ENCODE measurements around the gene SMIM21. TPM values are rescaled to one million over a fixed set of nuclear protein-coding genes. Genes with fewer than 3 reads are reported as not detected.
A peak's percentile ranks its signal among the peaks of the same experiment; 100 is the strongest.

SMIM21 gene
- total RNA-seq, 2 donors from 2014 or later, result not detected

DNA sequence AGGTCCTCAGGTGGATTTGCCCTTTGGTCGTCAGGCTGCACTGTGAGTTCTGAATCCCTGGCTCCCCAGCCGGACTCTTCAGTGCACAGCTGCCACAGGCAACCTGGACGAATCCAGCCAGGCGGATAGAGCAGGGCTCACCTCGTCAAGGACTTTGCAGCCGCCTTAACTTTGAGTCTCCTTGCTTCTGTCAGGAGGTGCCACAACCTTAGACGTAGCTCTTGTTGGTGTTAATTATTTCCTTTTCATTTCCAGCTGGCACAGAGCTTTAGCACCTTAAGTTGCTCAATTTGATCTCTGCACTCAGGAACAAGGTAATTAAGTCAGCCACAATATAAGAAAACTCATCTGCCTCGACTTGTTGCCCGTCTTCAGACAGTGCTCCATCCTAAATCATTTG, 17.7 kb downstream of the SMIM21 start:
- H3K27ac Mint-ChIP-seq, result no peak overlapping the region
- H3K36me3 Mint-ChIP-seq (ENCODE audit: insufficient read depth in 2 of 2), result no peaks in the 10 kb centered on the region
- H3K27me3 Mint-ChIP-seq (ENCODE audit: low read depth), result peaks cover 27% of the 10 kb centered on the region
- H3K9me3 Mint-ChIP-seq, result no peaks in the 10 kb centered on the region
- ATAC-seq (replicated peaks in 1 of 2) (no peak), DNase-seq (no peak)
- H3K4me1 Mint-ChIP-seq (ENCODE audit: low read depth), result peaks cover 21% of the 10 kb centered on the region
- no peak overlapping the region for H3K4me3 Mint-ChIP-seq

DNA sequence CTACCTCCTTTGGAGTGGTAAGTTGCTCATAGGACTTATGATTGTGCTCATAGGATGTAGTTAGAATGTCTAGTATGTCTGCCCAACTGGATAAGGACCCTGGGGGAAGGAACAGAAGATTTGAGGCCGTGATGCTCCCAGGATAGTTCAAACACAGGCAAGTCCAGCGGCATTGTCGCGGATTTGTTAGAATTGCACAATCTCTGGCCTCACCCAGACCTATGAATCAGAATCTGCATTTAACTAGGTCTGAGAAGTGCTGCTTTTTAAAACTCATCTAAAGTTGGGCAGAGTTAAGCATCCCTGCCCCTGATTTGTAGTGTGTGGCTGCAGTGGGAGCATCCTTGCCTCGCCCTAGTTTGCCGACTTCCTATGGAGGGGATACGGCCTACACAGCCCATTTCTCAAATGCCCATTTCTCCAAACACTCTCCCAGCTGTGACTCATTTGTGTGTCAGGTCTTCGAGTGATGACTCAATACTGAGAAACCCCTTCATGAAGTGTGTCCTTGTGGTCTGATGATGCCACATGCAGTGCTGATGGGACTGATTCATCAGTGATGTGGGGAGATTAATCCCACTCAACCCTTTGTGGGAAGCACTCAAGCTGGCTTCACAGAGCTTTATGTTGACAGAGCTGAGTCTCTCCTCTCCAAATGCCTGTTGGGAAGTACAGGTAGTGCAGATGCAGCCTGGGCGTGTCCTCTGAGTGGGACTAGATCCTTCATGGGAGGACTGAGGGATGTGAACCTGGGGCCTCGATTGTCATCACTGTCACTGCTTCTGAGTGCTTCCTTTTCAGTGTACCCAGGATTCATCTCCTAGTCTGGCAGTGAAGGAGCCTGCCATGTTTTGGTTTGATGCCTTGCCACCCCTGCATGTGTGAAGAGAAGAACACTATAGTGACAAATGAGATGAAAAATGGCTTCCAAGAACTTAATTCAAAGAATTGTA, 18.7 kb downstream of the SMIM21 start:
- ATAC-seq (replicated peaks in 1 of 2), result peak; percentile 97
- H3K27ac Mint-ChIP-seq, result peak overlapping the region; percentile 61
- peaks cover 29% of the 10 kb centered on the region for H3K27me3 Mint-ChIP-seq (ENCODE audit: low read depth)
- no peaks in the 10 kb centered on the region for H3K9me3 Mint-ChIP-seq
- H3K4me1 Mint-ChIP-seq (ENCODE audit: low read depth), result peaks cover 21% of the 10 kb centered on the region
- H3K36me3 Mint-ChIP-seq (ENCODE audit: insufficient read depth in 2 of 2), result no peaks in the 10 kb centered on the region
- peak; percentile 57 to 70 for DNase-seq
- H3K4me3 Mint-ChIP-seq, result peak overlapping the region in 1 of 2 donors; percentile 13

DNA sequence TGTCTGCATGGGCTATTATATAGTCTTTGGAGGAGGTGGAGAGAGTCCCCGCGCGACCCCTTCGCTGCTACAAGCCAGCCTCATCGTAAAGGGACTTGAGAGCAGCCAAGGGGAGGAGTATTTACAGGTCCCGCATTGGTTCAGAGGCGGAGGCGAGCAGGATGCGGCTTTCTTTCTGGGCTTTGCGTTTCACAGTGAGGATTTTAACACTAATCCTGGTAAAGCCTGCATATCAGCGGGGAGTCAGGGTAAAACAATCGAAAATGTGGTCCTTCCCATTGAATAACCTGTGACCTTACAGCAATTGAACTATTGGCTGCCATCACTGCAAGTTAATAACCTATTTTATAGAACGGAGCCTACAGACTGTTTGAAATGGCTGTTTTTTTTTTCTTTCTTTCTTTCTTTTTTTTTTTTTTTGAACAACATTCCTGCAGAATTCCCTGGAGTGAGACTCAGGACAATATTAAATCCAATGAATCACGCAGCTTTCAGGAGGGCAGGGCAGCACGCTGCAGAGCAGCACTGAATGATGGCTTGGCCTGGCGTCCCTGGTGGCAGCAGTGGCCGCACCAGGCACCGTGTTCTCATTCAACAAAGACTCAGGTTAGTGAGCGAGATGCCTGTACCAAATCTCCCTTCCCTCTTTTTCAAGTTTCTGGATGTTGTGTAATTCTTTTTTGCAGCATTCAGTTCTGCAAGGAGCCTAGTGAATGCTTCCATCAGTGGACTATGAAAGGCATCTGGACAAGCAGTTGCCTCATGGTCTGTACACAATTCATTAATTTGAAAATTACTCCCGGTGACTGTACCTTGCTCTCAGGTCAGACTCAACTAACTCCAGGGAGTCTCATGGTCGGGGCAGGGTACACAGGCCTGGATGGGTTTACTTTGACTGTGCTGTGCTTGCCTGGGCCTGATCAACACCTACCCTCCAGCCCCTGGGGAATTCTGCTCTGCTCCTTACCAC, 19.8 kb downstream of the SMIM21 start:
- H3K4me1 Mint-ChIP-seq (ENCODE audit: low read depth), result peaks cover 21% of the 10 kb centered on the region
- no peak for ATAC-seq (replicated peaks in 1 of 2)
- no peaks in the 10 kb centered on the region for H3K36me3 Mint-ChIP-seq (ENCODE audit: insufficient read depth in 2 of 2)
- no peak overlapping the region for H3K27ac Mint-ChIP-seq
- H3K9me3 Mint-ChIP-seq, result no peaks in the 10 kb centered on the region
- peaks cover 29% of the 10 kb centered on the region for H3K27me3 Mint-ChIP-seq (ENCODE audit: low read depth)
- DNase-seq, result no peak
- no peak overlapping the region for H3K4me3 Mint-ChIP-seq

DNA sequence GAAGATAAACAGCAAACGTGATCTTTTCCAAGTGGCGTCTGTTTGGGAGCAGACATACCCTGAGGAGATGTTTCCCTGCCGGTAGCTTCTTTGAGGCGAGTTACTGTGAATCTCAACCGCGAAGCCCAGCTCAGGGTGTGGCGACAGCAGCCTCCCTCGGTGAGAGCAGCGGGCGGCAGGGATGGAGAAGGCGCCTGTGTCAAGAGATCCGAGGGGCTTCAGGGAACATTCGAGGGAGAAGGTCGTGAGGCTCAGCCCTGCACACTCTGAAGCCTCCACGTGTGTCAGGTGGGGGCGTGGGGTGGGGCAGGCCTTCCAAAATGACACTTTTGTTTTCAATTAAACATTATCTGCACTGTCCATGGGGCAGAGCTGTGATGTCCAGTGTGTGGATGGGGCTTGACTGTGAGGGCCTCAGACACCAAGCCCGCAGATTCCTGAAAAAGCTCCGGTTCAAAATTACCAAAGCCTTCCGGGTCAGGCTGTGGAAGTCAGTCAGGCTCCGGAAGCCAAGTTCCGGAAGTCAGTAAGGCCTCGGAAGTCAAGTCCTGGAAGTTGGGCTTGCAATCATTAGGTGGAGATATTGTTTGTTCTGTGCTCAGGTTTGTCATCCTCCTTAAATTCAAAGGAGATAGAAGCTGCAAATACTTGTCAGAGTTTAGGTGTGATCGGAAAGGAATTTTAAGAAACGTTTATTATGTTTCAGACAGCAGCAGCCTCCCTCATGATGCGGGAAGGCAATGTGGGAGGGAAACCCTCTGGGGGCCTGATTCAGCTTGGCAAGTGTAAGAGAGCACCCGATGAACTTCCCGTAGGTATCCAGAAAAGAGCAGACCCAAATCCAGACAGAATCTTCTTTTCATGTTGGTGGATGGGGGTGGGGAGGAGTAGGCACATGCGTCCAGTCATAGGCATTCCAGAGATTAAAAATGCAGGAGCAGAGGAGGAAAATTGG, 20.7 kb downstream of the SMIM21 start:
- no peak for ATAC-seq (replicated peaks in 1 of 2)

DNA sequence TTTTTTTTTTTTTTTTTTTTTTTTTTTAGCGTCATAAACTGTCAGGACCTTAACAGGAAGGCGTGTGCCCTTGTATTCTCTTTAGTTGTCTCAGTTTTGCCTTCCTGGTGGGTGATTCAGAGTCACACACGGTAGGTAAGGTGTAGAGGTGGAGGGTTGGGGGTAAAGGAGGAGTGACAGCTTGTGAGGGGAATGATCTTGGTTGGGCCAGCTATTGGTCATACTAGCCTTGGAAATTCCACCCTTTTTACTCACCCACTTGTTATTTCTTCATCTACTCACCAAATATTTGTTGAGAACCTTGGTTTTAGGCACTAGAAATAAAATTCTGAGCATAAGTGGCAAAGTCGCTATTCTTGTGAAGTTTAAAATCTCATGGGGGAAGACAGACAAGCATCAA, 22.2 kb downstream of the SMIM21 start:
- Mint-ChIP-seq H3K9me3 (no peaks in the 10 kb centered on the region), H3K4me1 (ENCODE audit: low read depth) (peaks cover 14% of the 10 kb centered on the region), H3K27ac (no peak overlapping the region), H3K36me3 (ENCODE audit: insufficient read depth in 2 of 2) (no peaks in the 10 kb centered on the region), H3K4me3 (no peak overlapping the region), H3K27me3 (ENCODE audit: low read depth) (peaks cover 35% of the 10 kb centered on the region)
- ATAC-seq (replicated peaks in 1 of 2), result no peak
- no peak for DNase-seq

More for the DNA sequence above, 20.7 kb downstream of the SMIM21 start:
- Mint-ChIP-seq H3K27ac (no peak overlapping the region), H3K4me3 (no peak overlapping the region), H3K36me3 (ENCODE audit: insufficient read depth in 2 of 2) (no peaks in the 10 kb centered on the region), H3K4me1 (ENCODE audit: low read depth) (peaks cover 21% of the 10 kb centered on the region), H3K27me3 (ENCODE audit: low read depth) (peaks cover 35% of the 10 kb centered on the region), H3K9me3 (no peaks in the 10 kb centered on the region)
- no peak for DNase-seq

DNA sequence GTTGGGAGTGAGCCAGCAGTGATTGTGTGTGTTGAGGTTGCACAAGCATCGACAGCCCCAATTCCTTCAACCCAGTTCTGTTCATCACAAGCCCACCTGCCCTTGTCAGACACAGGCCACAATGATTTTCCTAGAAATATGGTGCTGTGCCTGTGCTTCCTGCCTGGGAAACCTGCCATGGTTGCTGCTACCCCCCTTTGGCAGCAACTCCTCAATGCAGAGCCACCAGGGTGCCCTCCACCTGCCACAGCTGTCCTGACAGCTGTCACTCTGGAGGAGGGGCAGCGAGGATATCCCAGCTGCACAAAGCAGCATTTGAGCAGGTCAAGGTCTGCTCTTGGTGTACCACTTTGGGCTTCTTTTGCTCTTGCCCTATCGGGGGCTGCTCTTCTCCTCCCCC, 27.1 kb downstream of the SMIM21 start:
- Mint-ChIP-seq H3K4me1 (ENCODE audit: low read depth) (no peaks in the 10 kb centered on the region), H3K4me3 (no peak overlapping the region), H3K27me3 (ENCODE audit: low read depth) (peaks cover 56% of the 10 kb centered on the region), H3K27ac (no peak overlapping the region), H3K36me3 (ENCODE audit: insufficient read depth in 2 of 2) (no peaks in the 10 kb centered on the region), H3K9me3 (no peaks in the 10 kb centered on the region)
- DNase-seq (no peak), ATAC-seq (replicated peaks in 1 of 2) (no peak)

DNA sequence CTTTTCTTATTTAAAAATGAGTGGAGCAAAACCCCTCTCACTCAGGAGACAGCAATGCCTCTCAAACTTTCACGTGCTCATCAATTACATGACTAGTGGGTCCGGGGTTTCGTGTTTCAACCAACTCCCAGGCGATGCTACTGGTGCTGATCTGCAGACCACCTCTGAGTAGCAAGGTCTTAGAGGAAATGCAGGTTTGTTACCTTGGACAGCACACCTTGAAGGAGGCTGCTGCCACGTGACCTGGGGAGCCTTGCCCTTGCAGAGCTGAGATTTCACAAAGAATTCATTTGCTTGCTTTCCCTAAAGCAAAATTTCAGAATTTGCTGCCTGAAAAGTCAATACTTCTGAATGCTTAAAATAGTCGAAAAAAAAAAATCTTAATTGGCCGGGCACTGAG, 32.4 kb downstream of the SMIM21 start:
- peaks cover 63% of the 10 kb centered on the region for H3K27me3 Mint-ChIP-seq (ENCODE audit: low read depth)
- no peaks in the 10 kb centered on the region for H3K36me3 Mint-ChIP-seq (ENCODE audit: insufficient read depth in 2 of 2)
- no peak for DNase-seq
- no peaks in the 10 kb centered on the region for H3K4me1 Mint-ChIP-seq (ENCODE audit: low read depth)
- no peak for ATAC-seq (replicated peaks in 1 of 2)
- no peaks in the 10 kb centered on the region for H3K9me3 Mint-ChIP-seq
- no peak overlapping the region for H3K4me3 Mint-ChIP-seq
- H3K27ac Mint-ChIP-seq, result no peak overlapping the region

DNA sequence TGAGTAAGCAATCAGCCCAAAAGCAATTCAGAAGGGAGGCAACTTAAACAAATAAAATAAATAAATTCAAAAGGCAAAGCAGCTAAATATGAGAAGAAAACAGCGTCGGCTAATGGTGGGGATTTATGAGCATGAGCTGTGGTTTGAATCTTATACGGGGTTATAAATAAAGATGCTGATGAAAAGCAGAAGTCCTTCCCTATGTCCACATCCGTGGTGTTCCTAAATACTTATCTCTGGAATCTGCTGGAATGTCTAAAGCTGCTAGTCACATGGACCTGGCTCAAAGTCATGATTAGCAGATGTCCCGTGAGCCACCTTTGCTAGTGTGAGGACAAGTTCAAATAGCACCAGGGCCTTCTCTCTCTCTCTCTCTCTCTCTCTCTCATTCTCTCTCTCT, 33.8 kb downstream of the SMIM21 start:
- DNase-seq (no peak), ATAC-seq (replicated peaks in 1 of 2) (no peak)
- no peak overlapping the region for H3K27ac Mint-ChIP-seq
- no peak overlapping the region for H3K4me3 Mint-ChIP-seq
- no peaks in the 10 kb centered on the region for H3K9me3 Mint-ChIP-seq
- peaks cover 49% of the 10 kb centered on the region for H3K27me3 Mint-ChIP-seq (ENCODE audit: low read depth)
- H3K36me3 Mint-ChIP-seq (ENCODE audit: insufficient read depth in 2 of 2), result no peaks in the 10 kb centered on the region
- H3K4me1 Mint-ChIP-seq (ENCODE audit: low read depth), result no peaks in the 10 kb centered on the region

DNA sequence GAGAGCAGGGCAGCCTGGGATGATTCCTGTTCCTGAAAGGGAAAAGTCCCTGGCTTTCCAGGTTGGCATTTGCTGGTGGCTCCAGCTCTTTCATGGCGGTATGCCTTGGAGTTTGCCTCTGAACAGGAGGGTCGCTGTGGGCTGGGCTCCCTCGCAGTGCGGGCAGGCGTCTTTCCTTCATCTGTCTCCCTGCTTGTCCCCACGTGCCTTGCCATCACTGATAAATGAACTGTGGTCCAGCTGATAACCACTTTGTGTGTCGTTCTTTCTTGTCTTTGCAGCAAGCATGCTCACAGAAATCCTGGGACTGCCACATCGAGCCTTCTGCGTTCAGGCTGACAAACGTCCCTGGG, 35.3 kb downstream of the SMIM21 start:
- ATAC-seq (replicated peaks in 1 of 2), result no peak

DNA sequence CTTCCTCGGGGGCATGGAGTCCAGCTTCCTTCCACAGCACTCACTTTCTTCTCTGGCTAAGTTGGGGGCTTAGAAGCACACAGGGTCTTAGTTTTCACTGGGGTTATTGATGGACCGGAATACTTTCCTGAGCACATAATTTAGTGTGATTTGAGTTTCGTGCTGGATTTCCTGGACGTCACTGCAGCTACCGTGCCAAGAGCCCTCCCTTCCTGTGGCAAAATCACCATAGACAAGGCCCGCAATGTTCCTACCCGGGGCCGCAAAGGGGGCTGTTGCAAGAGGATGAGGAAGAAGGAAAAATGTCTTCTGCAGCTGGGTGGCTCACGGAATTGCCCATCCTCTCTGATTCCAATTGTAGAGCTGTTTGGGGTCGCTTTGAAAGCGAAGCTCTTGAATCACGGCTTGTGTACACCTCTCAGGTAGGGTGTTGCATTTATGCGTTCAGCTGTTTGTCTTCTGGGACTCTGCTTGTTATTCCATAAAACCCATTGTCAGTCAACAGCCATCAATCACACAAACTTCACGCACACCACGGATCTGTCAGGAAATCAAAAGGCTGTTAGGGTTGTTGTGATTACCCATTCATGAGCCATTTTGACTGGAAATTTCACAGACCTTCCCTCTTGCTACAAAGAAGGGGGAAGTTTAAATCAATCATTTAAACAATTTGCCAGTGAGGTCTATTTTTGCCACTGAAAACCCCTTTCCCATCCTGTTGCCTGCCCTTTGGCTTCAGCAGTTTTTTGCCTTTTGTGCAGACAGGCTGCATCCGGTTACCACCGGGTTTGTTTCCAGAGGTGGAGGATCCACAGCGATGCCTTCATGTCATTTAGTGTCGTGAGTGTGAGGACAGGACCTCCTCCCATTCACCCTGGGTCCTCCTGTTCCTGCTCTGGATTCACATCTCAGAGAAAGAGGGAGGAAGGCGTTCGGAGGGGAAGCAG, 36.0 kb downstream of the SMIM21 start:
- no peaks in the 10 kb centered on the region for H3K4me1 Mint-ChIP-seq (ENCODE audit: low read depth)
- H3K27me3 Mint-ChIP-seq (ENCODE audit: low read depth), result peaks cover 39% of the 10 kb centered on the region
- H3K9me3 Mint-ChIP-seq, result no peaks in the 10 kb centered on the region
- ATAC-seq (replicated peaks in 1 of 2) (no peak), DNase-seq (no peak)
- H3K4me3 Mint-ChIP-seq, result no peak overlapping the region
- H3K27ac Mint-ChIP-seq, result no peak overlapping the region
- H3K36me3 Mint-ChIP-seq (ENCODE audit: insufficient read depth in 2 of 2), result no peaks in the 10 kb centered on the region

More for the DNA sequence above, 35.3 kb downstream of the SMIM21 start:
- Mint-ChIP-seq H3K4me1 (ENCODE audit: low read depth) (no peaks in the 10 kb centered on the region), H3K27me3 (ENCODE audit: low read depth) (peaks cover 45% of the 10 kb centered on the region), H3K9me3 (no peaks in the 10 kb centered on the region), H3K4me3 (no peak overlapping the region), H3K27ac (no peak overlapping the region), H3K36me3 (ENCODE audit: insufficient read depth in 2 of 2) (no peaks in the 10 kb centered on the region)
- DNase-seq, result no peak

DNA sequence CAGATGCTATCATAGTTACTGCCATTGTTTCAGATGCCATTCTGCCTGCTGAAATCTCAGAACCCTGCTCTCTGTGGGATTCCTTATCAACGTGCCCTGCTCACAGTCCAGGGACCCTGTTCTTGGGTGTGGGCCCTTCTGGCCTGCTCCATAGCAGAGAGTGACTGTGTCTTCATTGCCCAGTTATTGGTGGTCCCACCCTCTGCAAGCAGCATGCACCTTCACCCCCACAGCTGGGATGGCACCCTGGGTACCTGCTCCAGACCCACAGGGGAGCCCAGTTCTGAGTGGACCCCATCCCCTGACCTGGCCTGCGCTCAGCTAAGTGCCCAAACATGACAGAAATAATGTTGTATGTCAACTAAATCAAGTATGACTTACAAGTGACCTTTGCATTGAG, 36.6 kb downstream of the SMIM21 start:
- DNase-seq (no peak), ATAC-seq (replicated peaks in 1 of 2) (no peak)
- H3K4me1 Mint-ChIP-seq (ENCODE audit: low read depth), result no peaks in the 10 kb centered on the region
- H3K27ac Mint-ChIP-seq, result no peak overlapping the region
- H3K9me3 Mint-ChIP-seq, result no peaks in the 10 kb centered on the region
- no peaks in the 10 kb centered on the region for H3K36me3 Mint-ChIP-seq (ENCODE audit: insufficient read depth in 2 of 2)
- peaks cover 38% of the 10 kb centered on the region for H3K27me3 Mint-ChIP-seq (ENCODE audit: low read depth)
- H3K4me3 Mint-ChIP-seq, result no peak overlapping the region
